IPS-18a (cell line): Measurements from ENCODE around the gene DMRT1.

Experiments used
- H3K27ac ChIP-seq: one replicate; pipeline ENCODE4 v1.5.1; 2013; ENCODE audit warnings: low read length
- H3K27me3 ChIP-seq: one replicate; pipeline ENCODE4 v1.6.1; 2013; ENCODE audit warnings: mild to moderate bottlenecking, low read length; ENCODE audit not compliant: control insufficient read depth, insufficient read depth
- H3K36me3 ChIP-seq: one replicate; pipeline ENCODE4 v1.6.1; 2013; ENCODE audit warnings: low read depth, low read length; ENCODE audit not compliant: control insufficient read depth
- H3K4me1 ChIP-seq: one replicate; pipeline ENCODE4 v1.6.1; 2013; ENCODE audit warnings: low read depth, low read length; ENCODE audit not compliant: control insufficient read depth
- H3K4me3 ChIP-seq: one replicate; pipeline ENCODE4 v1.5.1; 2013; ENCODE audit warnings: low read length
- H3K9ac ChIP-seq: one replicate; pipeline ENCODE4 v1.6.1; 2013; ENCODE audit warnings: mild to moderate bottlenecking, low read length, moderate library complexity
- H3K9me3 ChIP-seq: one replicate; pipeline ENCODE4 v1.6.1; 2013; ENCODE audit warnings: low read depth, low read length; ENCODE audit not compliant: control insufficient read depth

The DMRT1 gene

DNA sequence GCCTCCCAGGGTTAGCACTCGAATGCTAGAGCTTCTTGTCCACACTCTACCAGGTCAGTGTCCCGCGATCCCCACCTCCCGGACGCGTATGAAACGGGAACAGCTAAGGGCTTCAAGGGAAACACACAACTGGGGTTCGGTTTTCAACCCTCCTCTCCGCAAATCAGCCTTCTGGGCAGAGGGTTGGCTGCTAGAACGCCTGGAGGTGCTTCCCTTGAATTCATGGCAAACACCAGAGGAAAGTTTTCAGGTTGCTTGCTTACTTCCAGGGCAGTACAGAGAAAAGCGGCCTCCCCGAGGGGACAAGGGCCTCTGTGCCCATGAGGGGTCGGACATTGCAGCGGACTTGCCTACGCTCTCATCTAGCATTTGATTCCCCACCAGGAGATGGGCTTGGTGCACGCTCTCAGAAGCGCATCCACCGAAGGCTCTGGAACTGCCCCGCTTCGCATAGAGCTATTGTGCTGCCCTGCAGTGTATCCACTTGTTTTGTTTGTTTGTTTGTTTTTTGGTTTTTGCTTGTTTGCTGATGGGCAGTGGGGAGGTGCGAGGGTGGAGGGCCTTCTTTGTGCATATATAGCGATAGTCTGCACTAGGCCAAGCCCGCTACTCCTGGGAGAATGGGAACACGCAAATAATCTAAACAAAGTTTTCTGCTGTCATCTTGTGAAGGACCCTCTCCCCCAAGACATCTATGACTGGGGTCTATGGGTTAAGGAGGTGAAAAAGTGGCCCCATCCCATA is 133.7 kb downstream of the DMRT1 start:
- H3K27me3 ChIP-seq, result peaks cover 99% of the 10 kb centered on the region
- no peak overlapping the region for H3K4me3 ChIP-seq

DNA sequence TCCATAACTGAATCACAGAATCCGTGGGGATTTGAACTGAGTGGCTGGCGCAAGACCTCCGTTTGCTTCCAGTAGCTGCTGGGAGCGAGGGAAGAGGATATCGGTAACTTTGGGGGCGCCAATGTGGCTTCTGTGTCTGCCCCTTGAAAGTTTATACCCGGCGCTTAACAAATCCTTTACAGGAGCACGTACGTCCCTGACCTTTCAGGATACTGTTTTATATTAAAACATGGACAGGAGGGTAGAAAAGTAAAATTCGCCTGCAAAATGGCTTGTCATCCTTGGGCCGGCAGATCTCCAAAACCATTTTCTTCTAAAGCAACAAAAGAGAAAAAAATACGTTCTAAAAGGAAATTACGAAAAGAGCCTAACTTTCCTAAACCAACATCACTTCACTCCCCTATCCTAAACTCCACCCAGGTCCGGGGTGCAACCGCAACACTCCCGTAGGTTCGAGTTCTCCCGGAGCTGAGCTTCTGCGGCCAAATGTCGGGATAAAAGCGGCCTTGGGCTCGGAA is 134.3 kb downstream of the DMRT1 start:
- Histone ChIP-seq H3K27ac (no peak overlapping the region), H3K9ac (no peak overlapping the region), H3K9me3 (no peaks in the 10 kb centered on the region), H3K36me3 (no peaks in the 10 kb centered on the region), H3K4me1 (peaks cover 35% of the 10 kb centered on the region), H3K4me3 (peak overlapping the region; percentile 44), H3K27me3 (peaks cover 99% of the 10 kb centered on the region)

More for the DNA sequence above, 133.7 kb downstream of the DMRT1 start:
- Histone ChIP-seq H3K9me3 (no peaks in the 10 kb centered on the region), H3K27ac (no peak overlapping the region), H3K4me1 (peaks cover 35% of the 10 kb centered on the region), H3K36me3 (no peaks in the 10 kb centered on the region), H3K9ac (no peak overlapping the region)

- H3K36me3 ChIP-seq, result no peaks in the 10 kb centered on the region
- H3K9ac ChIP-seq, result no peak within 1 kb of the TSS
- peak within 1 kb of the TSS; percentile 44 for H3K4me3 ChIP-seq
- peaks cover 35% of the 10 kb centered on the region for H3K4me1 ChIP-seq
- H3K9me3 ChIP-seq, result no peaks in the 10 kb centered on the region
- peaks cover 99% of the 10 kb centered on the region for H3K27me3 ChIP-seq
- H3K27ac ChIP-seq, result no peak within 1 kb of the TSS
These were observed 134.9 kb downstream of the DMRT1 start, which contains the start of gene DMRT3 for GRCh38 chr9:976258-976942. DMRT3 (plus strand) TSS chr9:976655; CDS start chr9:977002, 347 bp downstream.

DNA sequence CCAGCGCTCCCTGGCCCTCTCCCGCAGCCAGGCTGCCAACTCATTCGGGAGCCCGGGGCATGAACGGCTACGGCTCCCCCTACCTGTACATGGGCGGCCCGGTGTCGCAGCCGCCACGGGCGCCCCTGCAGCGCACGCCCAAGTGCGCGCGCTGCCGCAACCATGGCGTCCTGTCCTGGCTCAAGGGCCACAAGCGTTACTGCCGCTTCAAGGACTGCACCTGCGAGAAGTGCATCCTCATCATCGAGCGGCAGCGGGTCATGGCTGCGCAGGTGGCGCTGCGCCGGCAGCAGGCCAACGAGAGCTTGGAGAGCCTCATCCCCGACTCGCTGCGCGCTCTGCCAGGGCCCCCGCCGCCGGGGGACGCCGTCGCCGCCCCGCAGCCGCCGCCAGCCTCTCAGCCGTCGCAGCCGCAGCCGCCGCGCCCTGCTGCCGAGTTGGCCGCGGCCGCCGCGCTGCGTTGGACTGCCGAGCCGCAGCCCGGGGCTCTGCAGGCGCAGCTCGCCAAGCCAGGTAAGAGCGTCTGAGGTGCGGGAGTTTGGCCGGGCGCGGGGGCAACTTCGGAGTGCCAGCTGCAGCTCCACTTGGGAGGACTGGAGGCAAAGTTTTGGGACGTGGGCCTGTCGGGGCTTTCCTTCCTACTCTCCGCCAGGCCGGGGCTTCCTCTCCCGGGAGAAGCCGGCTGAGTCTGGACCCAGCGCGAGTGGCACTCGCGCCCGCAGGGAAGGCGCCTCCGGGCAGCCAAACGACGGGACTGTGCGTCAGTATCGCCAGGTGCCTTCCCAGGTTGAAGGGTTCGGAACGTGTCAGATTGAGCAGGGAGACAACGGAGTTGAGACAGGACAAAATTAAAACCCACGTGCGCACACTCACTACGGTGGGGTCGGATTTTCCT is 135.7 kb downstream of the DMRT1 start:
- H3K27ac ChIP-seq, result no peak overlapping the region
- peaks cover 99% of the 10 kb centered on the region for H3K27me3 ChIP-seq
- H3K4me3 ChIP-seq, result peak overlapping the region; percentile 44
- H3K9ac ChIP-seq, result no peak overlapping the region
- H3K4me1 ChIP-seq, result peaks cover 35% of the 10 kb centered on the region
- no peaks in the 10 kb centered on the region for H3K36me3 ChIP-seq
- H3K9me3 ChIP-seq, result no peaks in the 10 kb centered on the region

- H3K9me3 ChIP-seq, result no peaks in the 10 kb centered on the region
- no peak overlapping the region for H3K27ac ChIP-seq
- H3K4me1 ChIP-seq, result peaks cover 30% of the 10 kb centered on the region
- no peaks in the 10 kb centered on the region for H3K36me3 ChIP-seq
- peaks cover 99% of the 10 kb centered on the region for H3K27me3 ChIP-seq
- peak overlapping the region; percentile 44 for H3K4me3 ChIP-seq
- no peak overlapping the region for H3K9ac ChIP-seq
These were observed 136.6 kb downstream of the DMRT1 start for GRCh38 chr9:977838-978830.

- H3K27me3 ChIP-seq, result peaks cover 94% of the 10 kb centered on the region
- no peak overlapping the region for H3K4me3 ChIP-seq
- H3K4me1 ChIP-seq, result peaks cover 12% of the 10 kb centered on the region
- H3K9me3 ChIP-seq, result no peaks in the 10 kb centered on the region
- H3K27ac ChIP-seq, result no peak overlapping the region
- no peak overlapping the region for H3K9ac ChIP-seq
- no peaks in the 10 kb centered on the region for H3K36me3 ChIP-seq
These were observed 138.5 kb downstream of the DMRT1 start for GRCh38 chr9:979983-980382.

GRCh38 chr9:980640-981039 is 139.1 kb downstream of the DMRT1 start:
- no peak overlapping the region for H3K4me3 ChIP-seq
- no peak overlapping the region for H3K9ac ChIP-seq
- H3K9me3 ChIP-seq, result no peaks in the 10 kb centered on the region
- H3K27ac ChIP-seq, result no peak overlapping the region
- H3K36me3 ChIP-seq, result no peaks in the 10 kb centered on the region
- peaks cover 94% of the 10 kb centered on the region for H3K27me3 ChIP-seq
- peaks cover 5% of the 10 kb centered on the region for H3K4me1 ChIP-seq

- no peaks in the 10 kb centered on the region for H3K36me3 ChIP-seq
- no peaks in the 10 kb centered on the region for H3K9me3 ChIP-seq
- H3K27ac ChIP-seq, result no peak overlapping the region
- H3K9ac ChIP-seq, result no peak overlapping the region
- peaks cover 92% of the 10 kb centered on the region for H3K27me3 ChIP-seq
- H3K4me1 ChIP-seq, result no peaks in the 10 kb centered on the region
- H3K4me3 ChIP-seq, result no peak overlapping the region
These were observed 140.0 kb downstream of the DMRT1 start for GRCh38 chr9:981491-981898.

GRCh38 chr9:982394-983230 is 141.1 kb downstream of the DMRT1 start:
- H3K9ac ChIP-seq, result no peak overlapping the region
- H3K4me1 ChIP-seq, result no peaks in the 10 kb centered on the region
- H3K4me3 ChIP-seq, result no peak overlapping the region
- peaks cover 81% of the 10 kb centered on the region for H3K27me3 ChIP-seq
- no peak overlapping the region for H3K27ac ChIP-seq
- no peaks in the 10 kb centered on the region for H3K36me3 ChIP-seq
- no peaks in the 10 kb centered on the region for H3K9me3 ChIP-seq

DNA sequence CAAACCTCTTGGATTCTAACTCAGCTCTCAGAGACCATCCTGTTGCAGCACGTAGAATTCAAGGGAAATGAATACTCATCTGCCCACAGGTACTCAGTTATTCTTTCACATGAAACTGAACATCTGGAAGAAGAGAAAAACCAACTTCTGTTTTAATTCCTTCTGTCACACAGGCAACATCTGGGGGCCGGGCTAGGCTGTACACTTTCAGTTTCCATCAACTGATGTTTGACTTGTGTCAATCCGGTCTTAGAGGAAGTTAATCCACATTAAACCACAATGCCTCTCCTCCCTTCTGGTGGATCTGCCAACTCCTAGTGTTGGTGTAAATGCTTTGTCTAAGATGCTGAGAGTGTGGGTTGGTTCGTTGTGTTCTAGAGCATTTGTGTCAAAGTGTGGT is 152.5 kb downstream of the DMRT1 start:
- Histone ChIP-seq H3K27me3 (peaks cover 6% of the 10 kb centered on the region), H3K4me3 (no peak overlapping the region), H3K36me3 (no peaks in the 10 kb centered on the region), H3K27ac (no peak overlapping the region), H3K4me1 (no peaks in the 10 kb centered on the region), H3K9me3 (peaks cover 2% of the 10 kb centered on the region), H3K9ac (no peak overlapping the region)
